ENCODE measurements around the gene C2orf15. TPM values are rescaled to one million over a fixed set of nuclear protein-coding genes. Genes with fewer than 3 reads are reported as not detected.

C2orf15 gene
- total RNA-seq, 4 donors from 2014 or later = 0.40 to 3.3 TPM; not detected in 2

DNA sequence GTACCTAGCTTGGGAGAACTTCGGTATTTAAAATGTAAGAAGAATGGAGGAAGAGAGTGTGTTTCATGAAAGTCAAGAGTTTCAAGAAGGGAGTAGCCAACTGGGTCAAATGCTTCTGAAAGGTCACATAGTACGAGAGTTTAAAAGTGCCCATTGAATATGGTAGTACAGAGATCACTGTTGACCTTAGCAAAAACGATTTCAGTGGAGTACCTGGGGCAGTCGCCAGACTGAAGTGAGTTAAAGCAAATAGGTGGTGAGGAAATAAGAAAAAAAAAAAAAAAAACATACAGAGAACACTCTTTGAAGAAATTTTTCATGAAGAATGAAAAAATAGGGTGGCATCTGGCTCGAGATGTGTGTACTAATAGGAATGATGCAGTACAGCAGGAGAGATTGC lies 24.7 kb downstream of the C2orf15 start:
- H3K36me3 ChIP-seq = peaks cover 4 to 87% of the 10 kb centered on the region in 2 donors
- no peaks in the 10 kb centered on the region for H3K27me3 ChIP-seq
- no peak overlapping the region for H3K27ac ChIP-seq
- WGBS, 2 donors (ENCODE audit: low coverage in 1 of 2) = 90% methylated on average over 3 of the region's 5 CpGs
- no peak overlapping the region for H3K4me3 ChIP-seq
- ATAC-seq = no peak
- H3K9me3 ChIP-seq = no peaks in the 10 kb centered on the region
- H3K4me1 ChIP-seq = no peaks in the 10 kb centered on the region
- TF ChIP-seq POLR2AphosphoS5 (IDR thresholded peaks at IDR 0.05) = no peak
- TF ChIP-seq POLR2A (IDR thresholded peaks at IDR 0.05) = no peak
- TF ChIP-seq, protein P1, sequence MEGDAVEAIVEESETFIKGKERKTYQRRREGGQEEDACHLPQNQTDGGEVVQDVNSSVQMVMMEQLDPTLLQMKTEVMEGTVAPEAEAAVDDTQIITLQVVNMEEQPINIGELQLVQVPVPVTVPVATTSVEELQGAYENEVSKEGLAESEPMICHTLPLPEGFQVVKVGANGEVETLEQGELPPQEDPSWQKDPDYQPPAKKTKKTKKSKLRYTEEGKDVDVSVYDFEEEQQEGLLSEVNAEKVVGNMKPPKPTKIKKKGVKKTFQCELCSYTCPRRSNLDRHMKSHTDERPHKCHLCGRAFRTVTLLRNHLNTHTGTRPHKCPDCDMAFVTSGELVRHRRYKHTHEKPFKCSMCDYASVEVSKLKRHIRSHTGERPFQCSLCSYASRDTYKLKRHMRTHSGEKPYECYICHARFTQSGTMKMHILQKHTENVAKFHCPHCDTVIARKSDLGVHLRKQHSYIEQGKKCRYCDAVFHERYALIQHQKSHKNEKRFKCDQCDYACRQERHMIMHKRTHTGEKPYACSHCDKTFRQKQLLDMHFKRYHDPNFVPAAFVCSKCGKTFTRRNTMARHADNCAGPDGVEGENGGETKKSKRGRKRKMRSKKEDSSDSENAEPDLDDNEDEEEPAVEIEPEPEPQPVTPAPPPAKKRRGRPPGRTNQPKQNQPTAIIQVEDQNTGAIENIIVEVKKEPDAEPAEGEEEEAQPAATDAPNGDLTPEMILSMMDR (IDR thresholded peaks at IDR 0.05) = no peak
- no peak for TF ChIP-seq EP300 (IDR thresholded peaks at IDR 0.05)

DNA sequence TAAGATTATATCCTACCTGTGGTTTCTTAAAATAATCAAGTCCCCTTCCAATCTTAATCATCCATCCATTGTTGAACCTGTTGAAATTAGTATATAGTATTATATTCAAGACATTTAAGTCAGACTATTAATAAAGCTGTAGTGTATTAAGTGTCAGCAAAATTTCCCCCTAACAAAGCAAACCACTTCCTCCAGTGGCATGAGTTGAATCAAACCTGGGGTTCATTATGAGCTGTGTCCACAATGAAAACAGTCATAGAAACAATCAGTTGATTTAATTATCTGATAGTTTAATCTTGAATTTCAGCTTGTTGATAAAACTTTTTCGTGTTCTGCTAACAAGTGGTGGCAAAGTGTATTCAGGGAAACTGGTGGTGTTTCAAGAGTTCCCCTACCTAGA lies 28.0 kb downstream of the C2orf15 start:
- Histone ChIP-seq H3K4me3 (no peak overlapping the region), H3K4me1 (no peaks in the 10 kb centered on the region), H3K9me3 (no peaks in the 10 kb centered on the region), H3K36me3 (peaks cover 4 to 81% of the 10 kb centered on the region in 2 donors), H3K27me3 (no peaks in the 10 kb centered on the region), H3K27ac (no peak overlapping the region)
- no peak for ATAC-seq
- TF ChIP-seq POLR2AphosphoS5 (IDR thresholded peaks at IDR 0.05) = no peak
- TF ChIP-seq, protein P1 (IDR thresholded peaks at IDR 0.05) = no peak
- TF ChIP-seq POLR2A (IDR thresholded peaks at IDR 0.05) = no peak
- no peak for TF ChIP-seq EP300 (IDR thresholded peaks at IDR 0.05)
- WGBS, 2 donors (ENCODE audit: low coverage in 1 of 2) = 59 to 100% methylated on average over 1 of the region's 1 CpG

DNA sequence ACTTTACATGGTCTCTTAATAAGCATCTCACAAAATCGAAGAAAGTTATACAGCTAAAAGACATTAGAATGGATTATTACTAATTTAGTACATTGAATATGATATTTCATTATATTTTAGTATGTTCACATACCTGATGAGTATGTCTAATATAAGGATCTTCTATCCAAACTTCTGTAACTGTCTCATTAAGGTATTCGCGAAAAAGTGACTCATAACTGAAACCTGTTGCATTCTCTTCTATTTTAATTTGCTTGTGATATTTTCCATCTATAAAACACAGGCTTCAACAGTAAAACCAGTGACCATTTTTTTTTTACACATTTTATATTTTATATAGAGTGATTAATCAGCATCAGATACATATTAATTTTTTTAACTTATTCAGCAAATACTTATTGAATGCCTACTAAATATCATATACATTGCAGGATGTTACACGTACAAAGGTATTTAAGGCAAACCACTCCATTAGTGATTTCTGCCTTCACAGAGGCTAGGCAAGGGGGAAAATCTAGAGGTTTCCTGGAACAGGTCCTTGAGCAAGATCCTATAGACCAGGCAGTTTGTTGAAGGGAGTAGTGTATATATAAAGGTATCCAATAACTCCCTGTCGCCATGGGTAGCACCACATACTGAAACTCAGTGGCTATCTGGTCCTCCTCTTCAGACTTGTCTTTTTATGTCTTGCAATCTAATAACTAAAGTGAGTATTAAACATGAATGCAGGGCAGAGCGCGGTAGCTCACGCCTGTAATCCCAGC lies 30.1 kb downstream of the C2orf15 start:
- WGBS, 2 donors (ENCODE audit: low coverage in 1 of 2) = 90 to 93% methylated on average over 7 to 8 of the region's 8 CpGs
- no peak for ATAC-seq
- H3K36me3 ChIP-seq = peaks cover 4 to 63% of the 10 kb centered on the region in 2 donors
- no peaks in the 10 kb centered on the region for H3K9me3 ChIP-seq
- no peak overlapping the region for H3K27ac ChIP-seq
- peaks cover 0 to 4% (median 0%) of the 10 kb centered on the region in 3 donors for H3K4me1 ChIP-seq
- TF ChIP-seq POLR2A (IDR thresholded peaks at IDR 0.05) (no peak), POLR2AphosphoS5 (IDR thresholded peaks at IDR 0.05) (no peak), EP300 (IDR thresholded peaks at IDR 0.05) (no peak)
- TF ChIP-seq, protein P1 (IDR thresholded peaks at IDR 0.05) = no peak
- H3K27me3 ChIP-seq = no peaks in the 10 kb centered on the region
- H3K4me3 ChIP-seq = no peak overlapping the region

DNA sequence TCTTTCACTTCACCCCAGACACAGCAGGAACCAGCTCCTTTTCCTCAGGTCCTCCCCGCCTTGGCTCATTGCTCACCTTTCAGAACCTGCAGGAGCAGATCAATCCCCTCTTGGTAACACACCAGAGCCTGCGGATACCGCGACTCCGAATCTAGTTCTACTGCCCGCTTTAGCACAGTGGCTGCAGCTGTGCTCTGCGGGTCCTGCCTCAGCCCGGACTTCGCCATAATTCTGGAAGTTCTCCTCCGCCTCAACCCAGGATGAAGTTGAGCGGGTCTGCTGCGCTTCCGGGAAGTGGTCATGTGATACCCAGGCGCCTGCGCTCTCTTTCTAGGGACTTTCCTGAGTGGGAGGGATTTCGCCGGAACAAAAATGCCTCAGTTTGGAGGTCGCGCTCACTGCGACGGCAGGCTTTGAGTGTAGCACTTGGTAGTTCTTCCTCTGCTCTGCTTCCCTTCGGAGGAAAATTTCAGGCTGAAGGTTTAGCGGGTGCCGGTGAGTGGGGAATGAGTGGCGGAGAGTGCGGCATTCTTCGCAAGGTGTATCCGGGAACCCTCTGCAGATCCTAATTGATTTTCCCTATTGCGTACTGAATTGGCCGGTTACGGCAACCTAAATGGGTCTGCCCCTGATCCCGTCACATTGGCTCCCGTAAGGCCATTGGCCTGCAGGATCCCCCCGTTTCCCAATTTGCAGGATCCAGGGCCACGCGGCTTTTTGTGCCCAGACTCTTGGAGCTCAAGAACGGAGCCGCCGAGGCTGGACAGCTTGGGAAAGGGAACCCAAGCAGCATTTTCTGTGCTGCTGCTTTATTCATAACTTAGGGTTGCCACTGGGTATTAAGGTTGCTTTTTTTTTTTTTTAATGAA lies 39.5 kb downstream of the C2orf15 start, which contains the start of the genes MITD1 and MRPL30:
MITD1 (minus strand) TSS at position 304 of the 869 bp plus-strand sequence; CDS start at position 227, 77 bp downstream.
MRPL30 (plus strand) TSS at position 430 of the 869 bp plus-strand sequence. CDS start 5,020 bp downstream, outside the sequence.
- 0 to 1% methylated on average over 13 to 15 of the region's 39 CpGs for WGBS, 2 donors (ENCODE audit: low coverage in 1 of 2)
- Histone ChIP-seq H3K9me3 (no peaks in the 10 kb centered on the region), H3K4me3 (peak within 1 kb of the TSS; percentile 87 to 92), H3K4me1 (peaks cover 0 to 57% (median 25%) of the 10 kb centered on the region in 3 donors), H3K36me3 (no peaks in the 10 kb centered on the region), H3K27ac (peak within 1 kb of the TSS; percentile 62 to 81 (median 78)), H3K27me3 (no peaks in the 10 kb centered on the region)
- TF ChIP-seq, protein P1 (IDR thresholded peaks at IDR 0.05) = no peak
- TF ChIP-seq POLR2AphosphoS5 (IDR thresholded peaks at IDR 0.05) = peak; percentile 76
- TF ChIP-seq POLR2A (IDR thresholded peaks at IDR 0.05) = peak; percentile 30 to 40
- peak; percentile 96 for ATAC-seq
